GM21529 (cell line): Measurements from ENCODE around the gene TM7SF2.

Source experiments
- ATAC-seq: cut with Tn5 transposase; IDR thresholded peaks from one replicate; pipeline ENCODE4 v1.9.1; 2021; ENCODE audit not compliant: unreplicated experiment

TM7SF2 gene

DNA sequence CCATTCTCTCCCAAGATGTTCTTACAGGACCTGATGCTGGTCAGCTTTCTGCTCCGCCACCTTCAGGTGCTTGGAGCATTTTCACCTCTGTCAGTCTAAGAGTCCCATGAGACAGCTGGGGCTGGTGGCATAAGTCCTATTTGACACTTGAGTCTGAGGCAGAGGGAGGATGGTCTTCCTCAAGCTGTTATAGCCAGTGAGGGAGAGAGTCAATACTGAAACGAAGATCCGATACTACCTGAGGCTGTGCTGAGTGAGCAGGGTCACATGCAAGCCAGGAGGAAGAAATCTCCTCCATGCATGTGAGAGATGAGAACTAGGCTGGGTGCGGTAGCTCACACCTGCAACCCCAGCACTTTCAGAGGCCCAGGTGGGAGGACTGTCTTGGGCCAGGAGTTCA lies 22.1 kb upstream of the TM7SF2 start:
- no peak for ATAC-seq

DNA sequence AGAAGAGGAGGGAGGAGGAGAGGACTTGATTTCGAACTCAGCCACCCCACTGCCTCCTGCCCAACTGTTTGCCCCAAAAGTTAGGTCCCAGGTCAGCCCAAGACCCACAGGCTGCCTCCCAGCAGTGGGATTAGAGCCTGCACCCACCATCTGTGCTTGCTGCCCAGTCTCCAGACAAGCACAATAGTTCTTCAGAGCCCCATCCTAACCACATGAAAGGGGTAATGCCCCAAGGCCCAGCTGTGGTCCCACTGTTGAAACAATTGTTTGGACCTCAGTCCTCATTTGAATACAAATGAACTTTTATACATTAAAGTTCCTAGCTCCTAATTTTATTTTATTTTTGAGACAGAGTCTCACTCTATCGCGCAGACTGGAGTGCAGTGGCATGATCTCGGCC lies 21.0 kb upstream of the TM7SF2 start:
- no peak for ATAC-seq

DNA sequence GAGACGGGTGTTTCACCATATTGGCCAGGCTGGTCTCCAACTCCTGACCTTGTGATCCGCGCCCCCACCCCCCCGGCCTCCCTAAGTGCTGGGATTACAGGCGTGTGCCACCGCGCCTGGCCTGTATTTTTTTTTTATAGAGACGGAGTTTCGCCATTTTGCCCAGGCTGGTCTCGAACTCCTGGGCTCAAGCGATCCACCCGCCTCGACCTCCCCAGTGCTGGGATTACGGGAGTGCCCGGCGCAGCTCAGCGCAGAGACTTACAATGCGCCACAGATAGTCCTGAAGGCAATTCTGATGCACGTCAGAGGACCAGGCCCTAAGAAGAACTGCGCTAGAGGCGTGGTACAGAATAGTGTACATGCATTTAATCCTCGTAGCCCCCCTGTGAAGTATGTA lies 16.2 kb upstream of the TM7SF2 start:
- ATAC-seq, result no peak

DNA sequence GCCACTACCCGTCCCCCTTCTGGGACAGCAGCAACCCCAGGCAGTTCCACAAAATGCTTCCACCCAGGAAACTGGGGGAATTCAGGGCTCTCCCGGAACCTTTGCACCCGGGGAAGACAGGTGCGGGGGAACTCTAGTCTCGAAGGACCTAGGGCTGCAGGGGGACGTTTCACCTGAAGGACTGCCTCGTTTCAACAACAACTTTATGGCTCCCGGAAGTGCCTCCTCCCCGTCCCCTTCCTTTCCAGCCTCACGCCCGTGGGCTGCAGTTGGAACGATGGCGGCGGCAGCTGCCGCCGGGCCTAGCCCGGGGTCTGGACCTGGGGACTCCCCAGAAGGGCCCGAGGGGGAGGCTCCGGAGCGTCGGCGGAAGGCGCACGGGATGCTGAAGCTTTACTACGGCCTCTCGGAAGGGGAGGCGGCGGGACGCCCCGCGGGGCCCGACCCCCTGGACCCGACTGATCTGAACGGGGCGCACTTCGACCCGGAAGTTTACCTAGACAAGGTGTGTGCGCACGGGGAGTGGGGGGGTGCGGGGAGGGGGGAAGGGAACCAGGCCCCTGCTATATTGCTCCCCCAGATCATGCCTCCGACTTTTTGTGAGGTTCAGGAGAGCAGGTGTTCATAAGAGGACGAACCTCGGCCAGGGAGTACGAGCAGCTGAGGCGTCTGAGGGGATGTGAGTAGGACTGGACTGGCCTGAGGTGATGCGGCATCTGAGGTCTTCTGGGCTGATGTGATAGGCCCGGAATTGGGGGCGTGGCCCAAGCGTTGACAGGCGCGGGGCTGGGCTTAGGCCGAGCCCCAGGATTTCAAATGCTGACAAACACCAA lies 15.5 kb upstream of the TM7SF2 start, which contains the start of gene VPS51:
VPS51 (plus strand) TSS at position 241 of the 833 bp plus-strand sequence; CDS start at position 278, 37 bp downstream.
- ATAC-seq, result peak; percentile 89

DNA sequence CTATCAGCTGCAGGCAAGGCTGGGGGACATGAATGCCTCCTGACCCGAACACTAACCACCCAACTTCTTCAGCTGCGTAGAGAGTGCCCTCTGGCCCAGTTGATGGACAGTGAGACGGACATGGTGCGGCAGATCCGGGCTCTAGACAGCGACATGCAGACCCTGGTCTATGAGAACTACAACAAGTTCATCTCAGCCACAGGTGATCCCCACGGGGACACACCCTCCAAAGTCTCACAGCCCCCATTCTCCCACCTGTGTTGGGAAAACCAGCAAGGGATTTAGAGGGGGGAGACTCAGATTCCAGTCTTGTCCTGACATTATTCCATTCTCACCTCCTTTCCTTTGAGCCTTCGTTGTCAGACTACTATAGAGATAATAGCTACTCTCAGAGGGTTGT lies 14.7 kb upstream of the TM7SF2 start:
- ATAC-seq, result no peak

DNA sequence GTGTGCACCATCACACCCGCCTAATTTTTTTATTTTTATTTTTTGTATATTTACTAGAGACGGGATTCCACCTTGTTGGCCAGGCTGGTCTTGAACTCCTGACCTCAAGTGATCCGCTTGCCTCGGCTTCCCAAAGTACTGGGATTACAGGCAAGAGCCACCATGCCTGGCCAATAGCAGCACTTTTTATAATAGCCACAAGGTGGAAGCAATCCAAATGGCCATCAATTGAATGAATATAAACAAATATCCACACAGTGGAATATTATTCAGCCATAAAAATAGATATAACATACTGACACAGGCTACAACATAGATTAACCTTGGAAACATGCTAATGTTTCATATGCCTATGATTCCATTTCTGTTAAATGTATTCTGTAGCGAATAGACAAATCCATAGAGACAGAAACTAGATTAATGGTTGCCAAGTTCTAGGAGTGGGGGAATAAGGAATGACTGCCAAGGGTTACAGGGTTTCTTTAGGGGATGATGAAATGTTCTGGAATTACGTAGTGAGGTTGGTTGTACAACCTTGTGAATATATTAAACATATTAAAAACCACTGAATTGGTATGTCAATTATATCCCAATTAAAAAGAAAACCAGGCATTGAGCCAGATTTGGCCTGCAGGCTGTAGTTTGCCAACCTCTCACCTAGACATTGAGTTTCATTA lies 10.9 kb upstream of the TM7SF2 start:
- no peak for ATAC-seq

DNA sequence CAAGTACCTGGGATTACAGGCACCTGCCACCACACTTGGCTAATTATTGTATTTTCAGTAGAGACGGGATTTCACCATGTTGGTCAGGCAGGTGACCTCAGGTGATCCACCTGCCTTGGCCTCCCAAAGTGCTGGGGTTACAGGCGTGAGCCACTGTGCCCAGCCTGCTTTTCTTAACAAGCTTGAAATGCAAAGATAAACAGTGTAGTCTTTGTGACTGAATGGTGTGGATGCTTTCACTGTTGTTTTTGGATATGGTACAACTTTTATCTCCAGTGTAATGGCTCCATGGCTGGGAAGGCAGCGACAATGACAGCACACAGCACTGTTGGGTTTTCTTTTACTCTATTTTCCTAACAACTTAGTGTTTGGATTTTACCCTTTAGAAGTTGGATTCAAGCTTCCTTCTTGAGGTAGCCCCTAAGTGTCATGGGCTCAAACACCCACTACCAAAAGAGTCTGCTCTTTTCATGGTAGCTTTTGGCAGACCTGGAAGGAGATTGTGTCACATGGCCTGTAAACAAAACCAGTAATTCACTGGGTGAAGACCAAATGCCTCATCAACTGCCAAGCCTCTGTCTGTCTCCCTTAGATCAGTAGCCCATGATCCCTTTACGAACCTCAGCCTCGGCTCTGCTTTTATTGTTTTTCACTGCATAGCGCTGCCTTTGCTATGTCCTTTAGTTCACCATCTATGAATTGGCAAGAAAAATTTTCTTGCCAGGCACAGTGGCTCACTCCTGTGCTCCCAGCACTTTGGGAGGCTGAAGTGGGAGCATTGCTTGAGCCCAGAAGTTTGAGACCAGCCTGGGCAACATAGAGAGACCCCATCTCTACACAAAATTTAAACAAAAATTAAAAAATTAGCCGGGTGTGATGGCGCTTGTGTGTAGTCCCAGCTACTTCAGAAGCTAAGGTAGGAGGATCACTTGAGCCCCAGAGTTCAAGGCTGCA lies 9.3 kb upstream of the TM7SF2 start:
- no peak for ATAC-seq

DNA sequence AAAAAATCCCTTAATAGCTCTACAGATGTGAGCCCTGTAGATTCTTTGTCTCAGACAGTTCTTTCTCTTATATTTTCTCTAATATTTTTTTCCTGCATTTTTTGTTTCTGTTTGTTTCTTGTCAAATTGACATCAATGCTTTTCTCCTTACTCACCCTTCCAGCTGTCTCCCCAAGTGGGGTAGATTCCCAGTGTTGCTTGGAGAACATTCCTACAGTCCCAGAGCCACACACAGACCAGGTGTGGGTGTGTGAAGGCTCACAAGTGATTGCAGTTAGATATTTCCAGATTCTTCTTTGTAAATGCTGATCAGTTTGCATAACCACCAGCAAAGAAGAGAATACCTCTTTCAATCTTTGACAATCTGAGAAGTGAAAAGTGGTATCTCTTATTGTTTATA lies 8.2 kb upstream of the TM7SF2 start:
- no peak for ATAC-seq

DNA sequence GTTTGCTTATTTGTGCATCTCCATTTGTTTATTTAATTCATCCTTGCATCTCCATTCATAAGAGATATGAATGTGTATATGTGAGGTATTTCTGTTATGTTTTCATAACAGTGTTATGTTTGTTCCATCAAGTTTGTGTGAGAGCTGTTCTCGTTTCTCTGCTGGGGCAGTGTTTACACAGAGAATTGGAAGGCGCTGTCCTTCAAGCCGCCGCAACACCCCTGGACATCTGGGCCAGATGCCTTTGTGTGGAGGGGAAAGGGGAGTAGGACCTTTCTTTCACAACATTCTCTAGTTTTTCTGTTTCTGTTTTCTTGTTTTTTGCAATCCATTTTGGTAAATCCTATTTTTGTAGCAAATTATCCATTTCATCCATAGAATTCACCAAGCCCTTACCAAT lies 7.0 kb upstream of the TM7SF2 start:
- ATAC-seq, result no peak

DNA sequence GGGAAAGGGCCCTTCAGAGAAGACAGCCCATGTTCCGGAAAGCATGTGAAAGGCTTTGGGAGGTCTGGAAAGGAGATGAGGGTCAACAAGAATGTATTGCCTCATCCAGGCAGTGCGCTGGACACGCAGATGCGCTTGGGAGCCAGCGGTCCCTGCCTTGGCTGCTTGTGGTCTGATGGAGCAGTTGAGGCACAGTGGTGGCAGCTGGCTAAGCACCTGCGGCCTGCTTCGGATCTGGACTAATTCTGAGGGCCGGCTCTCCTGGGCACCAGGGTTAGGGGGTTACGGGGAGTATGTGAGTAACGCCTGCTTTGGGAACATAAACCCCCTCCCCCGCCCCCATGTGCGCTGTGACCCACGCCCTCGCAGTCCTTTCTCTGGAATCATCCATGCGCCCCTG lies 4.6 kb upstream of the TM7SF2 start:
- ATAC-seq, result no peak

DNA sequence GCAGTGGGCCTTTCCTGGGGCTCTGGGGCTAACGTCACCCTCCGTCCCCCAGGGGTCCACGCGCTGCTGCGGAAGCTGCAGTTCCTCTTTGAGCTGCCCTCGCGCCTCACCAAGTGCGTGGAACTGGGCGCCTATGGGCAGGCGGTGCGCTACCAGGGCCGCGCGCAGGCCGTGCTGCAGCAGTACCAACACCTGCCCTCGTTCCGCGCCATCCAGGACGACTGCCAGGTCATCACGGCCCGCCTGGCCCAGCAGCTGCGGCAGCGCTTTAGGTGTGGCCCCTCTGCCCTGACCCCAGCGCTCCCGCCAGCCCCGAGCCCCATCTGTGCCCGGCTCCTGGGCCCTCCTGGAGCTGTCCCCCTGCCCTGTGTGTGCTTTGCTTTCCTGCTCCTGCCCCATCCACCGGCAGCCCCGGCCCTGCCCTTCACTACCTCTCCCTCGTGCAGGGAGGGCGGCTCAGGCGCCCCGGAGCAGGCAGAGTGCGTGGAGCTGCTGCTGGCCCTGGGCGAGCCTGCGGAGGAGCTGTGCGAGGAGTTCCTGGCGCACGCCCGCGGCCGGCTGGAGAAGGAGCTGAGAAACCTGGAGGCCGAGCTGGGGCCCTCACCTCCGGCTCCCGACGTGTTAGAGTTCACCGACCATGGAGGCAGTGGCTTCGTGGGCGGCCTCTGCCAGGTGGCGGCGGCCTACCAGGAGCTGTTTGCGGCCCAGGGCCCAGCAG lies 3.8 kb upstream of the TM7SF2 start:
- ATAC-seq, result no peak

DNA sequence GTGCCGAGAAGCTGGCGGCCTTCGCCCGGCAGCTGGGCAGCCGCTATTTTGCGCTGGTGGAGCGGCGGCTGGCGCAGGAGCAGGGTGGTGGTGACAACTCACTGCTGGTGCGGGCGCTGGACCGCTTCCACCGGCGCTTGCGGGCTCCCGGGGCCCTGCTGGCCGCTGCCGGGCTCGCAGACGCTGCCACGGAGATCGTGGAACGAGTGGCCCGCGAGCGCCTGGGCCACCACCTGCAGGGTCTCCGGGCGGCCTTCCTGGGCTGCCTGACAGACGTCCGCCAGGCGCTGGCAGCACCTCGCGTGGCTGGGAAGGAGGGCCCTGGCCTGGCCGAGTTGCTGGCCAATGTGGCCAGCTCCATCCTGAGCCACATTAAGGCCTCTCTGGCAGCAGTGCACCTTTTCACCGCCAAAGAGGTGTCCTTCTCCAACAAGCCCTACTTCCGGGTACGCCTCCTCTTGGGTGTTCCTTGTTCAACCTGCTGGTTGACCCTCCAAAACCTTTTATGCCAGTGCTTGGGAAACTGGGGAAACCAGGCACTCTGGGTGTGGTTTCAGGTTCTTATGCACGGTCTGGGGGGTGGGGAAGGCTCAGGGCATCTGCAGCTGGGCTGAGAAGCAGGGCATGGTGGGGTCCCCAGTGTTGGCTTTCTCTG lies 3.1 kb upstream of the TM7SF2 start:
- no peak for ATAC-seq

DNA sequence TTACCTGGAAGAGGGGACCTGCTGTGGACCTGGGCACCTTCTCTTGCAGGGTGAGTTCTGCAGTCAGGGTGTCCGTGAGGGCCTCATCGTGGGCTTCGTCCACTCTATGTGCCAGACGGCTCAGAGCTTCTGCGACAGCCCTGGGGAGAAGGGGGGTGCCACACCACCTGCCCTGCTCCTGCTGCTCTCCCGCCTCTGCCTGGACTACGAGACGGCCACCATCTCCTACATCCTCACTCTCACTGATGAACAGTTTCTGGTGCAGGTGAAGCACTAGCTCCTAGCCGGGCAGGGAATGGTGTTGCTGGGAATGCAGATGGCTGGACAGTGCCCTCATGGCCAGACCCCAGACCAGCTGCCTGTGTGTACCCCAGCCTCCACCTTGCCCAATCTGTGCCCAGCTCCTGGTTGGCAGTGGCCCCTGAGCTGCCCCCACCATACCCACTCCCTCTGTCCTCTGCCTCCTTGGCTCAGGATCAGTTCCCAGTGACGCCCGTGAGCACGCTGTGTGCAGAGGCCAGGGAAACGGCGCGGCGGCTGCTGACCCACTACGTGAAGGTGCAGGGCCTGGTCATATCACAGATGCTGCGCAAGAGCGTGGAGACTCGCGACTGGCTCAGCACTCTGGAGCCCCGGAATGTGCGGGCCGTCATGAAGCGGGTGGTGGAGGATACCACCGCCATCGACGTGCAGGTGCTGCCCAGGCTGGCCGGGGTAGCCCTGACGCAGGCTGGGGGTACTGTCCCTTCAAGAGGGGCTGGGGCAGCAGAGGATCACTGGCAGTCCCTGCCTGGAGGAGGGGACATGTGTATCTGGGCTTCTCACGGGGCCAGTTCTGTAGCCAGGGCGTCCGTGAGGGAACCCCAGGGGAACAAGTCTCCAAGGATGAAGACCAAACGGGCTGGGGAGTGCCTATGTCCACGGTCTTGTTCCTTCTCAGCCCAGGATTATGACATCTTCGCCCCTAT lies 2.2 kb upstream of the TM7SF2 start:
- no peak for ATAC-seq

DNA sequence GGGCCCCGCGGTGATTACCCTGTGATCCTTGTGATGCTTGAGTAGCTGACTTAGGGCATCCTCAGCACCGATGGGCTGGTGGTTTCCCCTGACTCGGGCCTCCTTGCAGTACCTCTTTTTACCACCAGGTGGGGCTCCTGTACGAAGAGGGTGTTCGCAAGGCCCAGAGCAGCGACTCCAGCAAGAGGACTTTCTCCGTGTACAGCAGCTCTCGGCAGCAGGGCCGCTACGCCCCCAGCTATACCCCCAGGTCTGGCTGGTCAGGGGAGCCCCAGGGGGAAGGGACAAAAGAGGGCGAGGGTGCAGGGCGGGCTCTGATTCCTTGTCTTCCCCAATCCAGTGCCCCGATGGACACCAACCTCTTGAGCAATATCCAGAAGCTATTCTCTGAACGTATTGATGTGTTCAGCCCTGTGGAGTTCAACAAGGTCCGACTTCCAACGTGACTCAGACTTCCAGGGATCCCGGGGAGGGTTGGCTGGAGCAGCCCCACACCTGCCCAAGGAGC lies 1.3 kb upstream of the TM7SF2 start:
- no peak for ATAC-seq

DNA sequence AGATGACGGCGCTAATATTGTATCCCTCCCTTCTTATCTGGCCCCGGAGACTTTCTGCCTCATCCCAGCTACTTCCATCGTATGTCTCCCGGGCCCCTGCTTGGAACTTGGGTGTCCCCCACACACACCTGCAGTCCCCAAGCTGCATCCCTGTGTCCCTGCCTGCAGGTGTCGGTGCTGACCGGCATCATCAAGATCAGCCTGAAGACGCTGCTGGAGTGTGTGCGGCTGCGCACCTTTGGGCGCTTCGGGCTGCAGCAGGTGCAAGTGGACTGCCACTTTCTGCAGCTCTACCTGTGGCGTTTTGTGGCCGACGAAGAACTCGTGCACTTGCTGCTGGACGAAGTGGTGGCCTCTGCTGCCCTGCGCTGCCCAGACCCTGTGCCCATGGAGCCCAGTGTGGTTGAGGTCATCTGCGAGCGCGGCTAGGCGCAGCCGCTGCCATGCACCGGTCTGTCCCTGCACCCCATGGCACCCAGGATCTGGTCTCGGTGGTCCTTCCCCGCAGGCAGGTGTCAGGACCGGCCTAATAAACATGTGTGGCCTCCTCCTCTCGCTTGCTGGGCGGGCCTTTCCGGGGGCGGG lies 421 bp upstream of the TM7SF2 start:
- no peak for ATAC-seq

DNA sequence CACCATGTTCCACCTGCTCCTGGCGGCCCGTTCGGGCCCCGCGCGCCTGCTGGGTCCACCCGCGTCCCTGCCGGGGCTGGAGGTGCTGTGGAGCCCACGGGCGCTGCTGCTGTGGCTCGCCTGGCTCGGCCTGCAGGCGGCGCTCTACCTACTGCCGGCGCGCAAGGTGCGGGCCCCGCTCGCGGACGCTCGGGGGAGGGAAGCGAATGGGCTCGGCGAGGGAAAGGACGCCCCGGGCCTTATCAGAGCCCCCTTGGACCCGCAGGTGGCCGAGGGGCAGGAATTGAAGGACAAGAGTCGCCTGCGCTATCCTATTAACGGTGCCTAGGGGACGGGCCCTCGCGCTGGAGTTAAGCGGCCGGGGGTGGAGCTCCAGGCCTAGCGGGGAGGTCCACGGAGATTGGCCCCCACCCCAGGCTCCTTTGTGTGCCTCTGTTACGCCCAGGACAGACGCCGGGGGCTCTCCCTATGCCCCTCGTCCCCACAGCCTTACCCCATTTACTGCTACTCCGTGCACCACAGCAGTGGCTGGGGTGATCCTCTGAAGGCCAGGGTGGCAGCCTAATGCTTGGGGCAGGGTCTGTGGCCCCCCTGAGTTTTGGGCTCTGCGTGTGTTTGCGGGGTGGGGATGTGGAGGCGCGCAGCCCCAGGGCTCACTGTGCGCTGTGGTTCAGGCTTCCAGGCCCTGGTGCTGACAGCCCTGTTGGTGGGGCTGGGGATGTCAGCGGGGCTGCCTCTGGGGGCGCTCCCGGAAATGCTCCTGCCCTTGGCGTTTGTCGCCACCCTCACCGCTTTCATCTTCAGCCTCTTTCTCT lies 1.1 kb downstream of the TM7SF2 start:
- ATAC-seq, result no peak

DNA sequence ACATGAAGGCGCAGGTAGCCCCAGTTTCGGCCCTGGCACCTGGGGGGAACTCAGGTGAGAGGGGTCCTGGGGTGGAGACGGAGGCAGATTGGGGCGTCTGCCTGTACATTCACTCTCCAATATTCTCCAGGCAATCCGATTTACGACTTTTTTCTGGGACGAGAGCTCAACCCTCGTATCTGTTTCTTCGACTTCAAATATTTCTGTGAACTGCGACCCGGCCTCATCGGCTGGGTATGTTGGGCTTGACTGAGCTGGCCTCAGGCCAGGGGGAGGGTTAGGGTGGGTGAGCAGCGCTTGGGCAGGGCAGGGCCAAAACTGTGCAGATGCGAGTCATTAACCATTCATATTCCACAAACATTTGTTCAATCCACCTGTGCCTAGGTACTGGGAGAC lies 1.7 kb downstream of the TM7SF2 start:
- no peak for ATAC-seq

DNA sequence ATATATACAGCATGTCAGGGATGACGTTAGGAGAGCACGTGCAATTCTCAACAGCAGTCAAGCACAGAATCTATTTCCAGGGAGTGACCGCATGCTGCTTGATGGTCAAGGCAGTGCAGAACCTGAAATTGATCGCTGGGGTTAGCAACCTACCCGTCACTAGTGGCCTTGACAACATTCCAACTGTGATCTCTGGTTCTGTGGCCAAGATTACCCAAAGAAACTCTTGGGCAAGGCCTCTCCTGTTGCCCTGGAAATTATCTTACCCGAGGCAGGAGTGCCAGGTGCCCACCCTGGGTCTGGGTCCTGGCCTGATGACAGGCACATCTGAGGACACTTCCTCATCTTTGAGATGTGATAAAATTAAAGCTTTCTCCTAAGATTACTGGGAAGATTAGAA lies 2.2 kb downstream of the TM7SF2 start:
- no peak for ATAC-seq
